Activated CD4-positive, alpha-beta T cell treated with anti-CD3 and anti-CD28 coated beads for 48 hours (primary cell): ENCODE measurements around the gene ERMAP.
"Not testable (repeated sequence)": the region's sequence is repeated elsewhere in the genome, so short reads cannot be mapped to it uniquely, and the experiment has no call there.

Experiments
- DNase-seq: peaks from one replicate; pipeline ENCODE4 v3.0.0-alpha.2; 2020

Gene ERMAP

GRCh38 chr1:42846257-42847110 is 29.6 kb downstream of the ERMAP start, which contains the start of gene ZNF691:
ZNF691 (plus strand) TSS chr1:42846613; CDS start chr1:42849659, 3,046 bp downstream.
- peak; percentile 92 for DNase-seq

- DNase-seq = no peak
Observed at GRCh38 chr1:42847111-42847595, 30.2 kb downstream of the ERMAP start.

GRCh38 chr1:42847721-42848460 is 31.0 kb downstream of the ERMAP start:
- peak; percentile 25 for DNase-seq

GRCh38 chr1:42848823-42849537 is 32.1 kb downstream of the ERMAP start:
- no peak for DNase-seq

- DNase-seq = no peak
Observed at GRCh38 chr1:42849944-42850343, 33.0 kb downstream of the ERMAP start.

DNA sequence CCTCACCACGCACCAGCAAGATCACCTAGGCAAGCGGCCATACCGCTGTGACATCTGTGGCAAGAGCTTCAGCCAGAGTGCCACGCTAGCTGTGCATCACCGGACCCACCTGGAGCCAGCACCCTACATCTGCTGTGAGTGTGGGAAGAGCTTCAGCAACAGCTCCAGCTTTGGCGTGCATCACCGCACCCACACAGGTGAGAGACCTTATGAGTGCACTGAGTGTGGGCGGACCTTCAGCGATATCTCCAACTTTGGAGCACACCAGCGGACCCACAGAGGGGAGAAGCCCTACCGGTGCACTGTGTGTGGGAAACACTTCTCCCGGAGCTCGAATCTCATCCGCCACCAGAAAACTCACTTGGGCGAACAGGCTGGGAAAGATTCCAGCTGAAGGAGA is 34.5 kb downstream of the ERMAP start:
- no peak for DNase-seq

DNA sequence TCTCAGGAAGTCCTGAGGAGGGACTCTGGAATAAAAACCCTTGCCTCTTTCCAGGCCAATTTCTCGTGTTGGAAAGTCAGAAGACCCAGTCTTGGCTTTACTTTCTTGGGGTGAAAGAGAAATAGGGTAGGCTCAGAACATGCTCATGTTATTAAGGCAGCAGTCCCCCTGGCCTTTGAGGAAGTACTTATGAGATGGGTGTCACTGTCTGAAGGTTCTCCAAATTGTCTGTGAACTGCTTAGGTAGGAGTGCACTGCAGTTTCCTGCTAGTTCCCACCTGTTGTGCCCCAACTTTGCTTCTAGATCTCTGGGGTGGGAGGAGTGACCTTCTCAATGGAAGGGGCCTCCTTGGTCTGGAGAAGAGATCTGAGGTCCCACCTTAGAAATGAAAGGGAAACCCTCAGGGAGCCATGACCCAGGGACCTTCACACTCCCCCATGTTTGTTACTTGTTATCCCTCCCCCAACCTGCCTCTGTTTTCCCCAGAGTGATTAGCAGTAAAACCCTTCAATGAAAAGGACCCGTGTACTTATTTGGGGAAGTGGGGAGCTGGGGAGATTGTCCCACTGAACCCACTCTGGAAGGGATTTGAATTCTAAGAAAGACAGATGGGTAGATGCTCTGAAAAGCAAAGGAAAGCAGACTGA is 35.2 kb downstream of the ERMAP start:
- no peak for DNase-seq

DNA sequence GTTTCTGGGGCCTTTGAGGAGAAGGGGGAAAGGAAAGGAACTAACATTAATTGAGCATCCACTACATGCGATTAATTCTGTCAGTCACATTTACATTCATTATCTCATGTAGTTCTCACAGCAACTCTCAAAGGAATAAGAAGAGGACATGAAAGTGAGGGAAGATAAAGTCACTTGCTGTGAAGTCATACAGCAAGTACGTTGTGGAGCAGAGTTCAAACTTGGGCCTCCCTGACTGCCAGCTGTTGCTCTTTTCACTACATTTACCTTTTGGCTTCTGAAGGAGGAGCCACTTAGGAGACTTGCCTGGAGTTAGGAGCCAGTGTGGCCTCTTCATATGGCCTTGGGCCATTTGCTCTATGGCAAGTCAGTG is 35.7 kb downstream of the ERMAP start:
- DNase-seq = no peak

DNA sequence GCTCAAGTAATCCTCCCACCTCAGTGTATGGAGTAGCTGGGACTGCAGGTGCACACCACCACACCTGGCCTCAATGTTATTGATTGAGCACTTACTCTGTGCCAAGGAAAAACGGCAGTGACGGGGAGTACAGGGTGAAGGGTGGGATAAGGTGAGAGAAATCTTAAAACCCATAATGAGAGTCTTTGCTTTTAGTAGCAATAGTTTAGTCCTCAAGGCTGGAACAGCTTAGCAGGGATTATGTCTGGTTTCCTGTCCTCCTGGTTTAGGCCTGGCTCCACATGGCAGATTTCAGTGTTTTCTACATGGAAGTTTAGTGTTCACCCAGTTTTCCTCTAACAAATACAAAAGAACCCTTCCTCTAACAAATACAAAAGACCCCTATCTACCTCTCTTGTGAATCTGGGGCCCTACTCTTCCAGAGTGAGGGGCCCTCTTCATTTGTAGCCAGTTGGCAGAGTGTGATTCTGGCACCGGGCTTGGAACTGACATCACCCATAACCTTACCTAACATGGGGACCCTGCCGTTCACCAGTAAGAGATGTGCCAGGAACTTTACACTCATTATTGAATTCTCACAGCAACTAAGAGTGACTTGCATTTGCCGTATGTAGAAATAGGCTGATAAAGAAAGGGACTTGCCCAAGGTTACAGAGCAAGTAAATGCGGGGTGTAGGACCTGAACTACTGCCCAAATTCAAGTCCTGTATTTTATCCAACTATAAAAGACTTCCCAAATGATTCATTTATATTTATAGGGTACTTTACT is 36.4 kb downstream of the ERMAP start:
- no peak for DNase-seq

- not testable (repeated sequence) for DNase-seq
Observed at GRCh38 chr1:42856554-42856953, 39.6 kb downstream of the ERMAP start.

DNA sequence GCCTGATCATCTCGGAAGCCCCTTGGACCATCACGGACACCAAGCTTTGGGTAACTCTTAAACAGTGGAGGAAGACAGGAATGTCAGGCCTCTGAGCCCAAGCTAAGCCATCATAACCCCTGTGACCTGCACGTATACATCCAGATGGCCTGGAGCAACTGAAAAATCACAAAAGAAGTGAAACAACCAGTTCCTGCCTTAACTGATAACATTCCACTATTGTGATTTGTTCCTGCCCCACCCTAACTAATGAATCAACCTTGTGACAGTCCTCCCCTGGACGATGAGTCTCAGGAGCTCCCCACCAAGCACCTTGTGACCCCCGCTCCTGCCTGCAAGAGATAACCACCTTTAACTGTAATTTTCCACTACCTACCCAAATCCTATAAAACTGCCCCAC is 42.4 kb downstream of the ERMAP start:
- DNase-seq = not testable (repeated sequence)

DNA sequence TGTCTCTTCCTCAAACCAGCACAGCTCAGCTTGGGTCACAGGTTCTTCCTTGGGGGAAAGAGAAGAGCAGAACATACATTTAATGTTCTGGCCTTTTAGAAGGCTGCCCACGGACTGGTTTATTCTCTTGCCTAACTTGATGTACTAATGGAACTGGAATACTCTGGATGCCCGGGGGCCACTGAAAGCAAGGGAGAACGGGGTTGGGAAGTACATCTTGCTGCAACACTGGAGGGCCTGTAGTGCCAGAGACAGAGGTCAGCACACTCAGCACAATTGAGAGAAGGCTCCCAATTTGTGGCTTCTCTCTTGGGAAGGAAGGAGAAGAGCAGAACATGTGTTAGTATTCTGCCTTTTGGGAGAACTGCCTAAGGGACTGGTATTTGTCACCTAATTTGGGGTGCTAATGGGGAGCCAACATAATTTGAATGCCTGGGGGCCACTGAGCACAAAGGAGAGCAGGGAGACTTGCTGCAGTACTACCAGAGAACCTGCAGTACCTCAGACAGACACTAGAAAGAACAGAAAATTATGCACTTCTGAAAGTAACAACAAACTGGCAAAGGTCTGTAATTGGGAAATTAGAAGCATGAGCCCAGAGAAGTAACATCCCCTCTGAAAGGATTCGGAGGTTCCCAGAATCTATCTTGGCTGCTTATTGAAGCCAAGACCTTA is 43.6 kb downstream of the ERMAP start:
- DNase-seq = no peak

- no peak for DNase-seq
Observed at GRCh38 chr1:42861014-42861399, 44.1 kb downstream of the ERMAP start.

DNA sequence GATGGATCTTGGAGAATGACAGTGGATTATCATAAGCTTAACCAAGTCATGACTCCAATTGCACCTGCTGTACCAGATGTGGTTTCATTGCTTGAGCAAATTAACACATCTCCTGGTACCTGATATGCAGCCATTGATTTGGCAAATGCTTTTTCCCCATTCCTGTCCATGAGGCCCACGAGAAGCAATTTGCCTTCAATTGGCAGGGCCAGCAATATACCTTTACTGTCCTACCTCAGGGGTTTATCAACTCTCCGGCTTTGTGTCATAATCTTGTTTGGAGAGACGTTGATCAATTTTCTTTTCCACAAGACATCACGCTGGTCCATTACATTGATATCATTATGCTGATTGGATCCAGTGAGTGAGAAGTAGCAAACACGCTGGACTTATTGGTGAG is 49.6 kb downstream of the ERMAP start:
- no peak for DNase-seq

DNA sequence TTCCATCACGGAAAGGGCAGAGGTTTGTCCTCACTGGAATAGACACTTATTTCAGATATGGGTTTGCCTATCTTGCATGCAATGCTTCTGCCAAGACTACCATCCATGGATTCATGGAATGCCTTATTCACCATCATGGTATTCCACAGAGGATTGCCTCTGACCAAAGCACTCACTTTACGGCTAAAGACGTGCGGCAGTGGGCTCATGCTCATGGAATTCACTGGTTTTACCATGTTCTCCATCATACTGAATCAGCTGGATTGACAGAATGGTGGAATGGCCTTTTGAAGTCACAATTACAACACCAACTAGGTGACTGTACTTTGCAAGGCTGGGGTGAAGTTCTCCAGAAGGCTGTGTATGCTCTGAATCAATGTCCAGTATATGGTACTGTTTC is 51.5 kb downstream of the ERMAP start:
- DNase-seq = not testable (repeated sequence)

DNA sequence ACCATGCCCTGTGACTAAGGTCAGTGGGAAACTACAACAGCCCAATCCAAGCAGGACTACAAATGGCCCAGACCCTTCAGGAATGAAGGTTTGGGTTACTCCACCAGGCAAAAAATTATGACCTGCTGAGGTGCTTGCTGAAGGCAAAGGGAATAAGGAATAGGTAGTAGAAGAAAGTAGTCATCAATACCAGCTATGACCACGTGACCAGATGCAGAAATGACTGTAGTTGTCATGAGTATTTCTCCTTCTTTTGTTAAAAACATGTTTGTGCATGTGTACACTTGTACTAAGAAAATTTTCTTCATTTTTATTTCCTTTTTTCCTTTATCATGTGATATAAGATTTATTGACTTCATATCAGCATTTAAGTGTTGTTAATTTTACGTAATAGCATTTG is 52.3 kb downstream of the ERMAP start:
- DNase-seq = not testable (repeated sequence)

GRCh38 chr1:42869751-42870150 is 52.8 kb downstream of the ERMAP start:
- DNase-seq = not testable (repeated sequence)

DNA sequence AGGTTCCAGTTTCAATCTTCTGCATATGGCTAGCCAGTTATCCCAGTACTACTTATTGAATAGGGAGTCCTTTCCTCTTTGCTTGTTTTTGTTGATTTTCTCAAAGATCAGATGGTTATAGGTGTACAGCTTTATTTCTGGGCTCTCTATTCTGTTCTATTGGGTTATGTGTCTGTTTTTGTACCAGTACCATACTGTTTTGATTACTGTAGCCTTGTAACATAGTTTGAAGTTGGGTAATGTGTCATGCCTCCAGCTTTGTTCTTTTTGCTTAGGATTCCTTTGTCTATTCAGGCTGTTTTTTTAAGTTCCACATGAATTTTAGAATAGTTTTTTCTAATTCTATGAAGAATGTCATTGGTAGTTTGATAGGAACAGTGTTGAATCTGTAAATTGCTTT is 56.2 kb downstream of the ERMAP start:
- DNase-seq = not testable (repeated sequence)

DNA sequence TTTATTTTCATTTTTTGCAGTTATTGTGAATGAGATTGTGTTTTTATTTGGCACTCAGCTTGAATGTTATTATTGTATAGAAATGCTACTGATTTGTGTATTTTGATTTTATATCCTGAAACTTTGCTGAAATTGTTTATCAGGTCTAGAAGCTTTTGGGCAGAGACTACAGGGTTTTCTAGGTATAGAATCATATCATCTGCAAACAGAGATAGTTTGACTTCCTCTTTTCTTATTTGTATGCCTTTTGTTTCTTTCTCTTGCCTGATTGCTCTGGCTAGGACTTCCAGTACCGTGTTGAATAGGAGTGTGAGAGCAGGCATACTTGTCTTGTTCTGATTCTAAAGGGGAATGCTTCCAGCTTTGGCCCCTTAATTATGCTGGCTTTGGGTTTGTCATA is 56.7 kb downstream of the ERMAP start:
- DNase-seq = no peak

GRCh38 chr1:42876009-42876408 is 59.1 kb downstream of the ERMAP start:
- DNase-seq = no peak

DNA sequence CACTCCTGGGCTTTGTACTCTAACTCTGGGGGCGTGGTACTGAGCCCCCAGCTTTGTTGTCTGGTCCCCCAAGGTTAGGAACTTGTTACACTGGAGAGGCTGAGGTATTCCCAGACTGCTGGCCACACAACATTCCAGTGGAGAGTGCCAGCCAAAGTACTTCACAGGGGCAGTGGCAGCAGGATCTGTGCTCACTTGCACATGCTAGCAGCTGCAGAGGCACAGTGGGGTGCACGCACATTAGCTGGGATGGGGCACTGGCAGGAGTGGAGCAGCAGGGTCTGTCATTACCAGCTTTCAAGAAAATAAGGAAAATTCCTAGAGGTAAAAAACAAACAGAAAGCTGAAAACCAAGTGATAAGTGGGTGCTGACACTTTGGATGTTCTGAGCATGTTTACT is 60.5 kb downstream of the ERMAP start:
- DNase-seq = no peak
